ENCODE results near the gene PLAC8. TPM values are rescaled to one million over a fixed set of nuclear protein-coding genes. Genes with fewer than 3 reads are reported as not detected.
"Not testable (repeated sequence)": the region's sequence is repeated elsewhere in the genome, so short reads cannot be mapped to it uniquely, and the experiment has no call there.

The PLAC8 gene
- total RNA-seq, 4 donors from 2014 or later: 0.39 to 0.88 TPM; not detected in 2

DNA sequence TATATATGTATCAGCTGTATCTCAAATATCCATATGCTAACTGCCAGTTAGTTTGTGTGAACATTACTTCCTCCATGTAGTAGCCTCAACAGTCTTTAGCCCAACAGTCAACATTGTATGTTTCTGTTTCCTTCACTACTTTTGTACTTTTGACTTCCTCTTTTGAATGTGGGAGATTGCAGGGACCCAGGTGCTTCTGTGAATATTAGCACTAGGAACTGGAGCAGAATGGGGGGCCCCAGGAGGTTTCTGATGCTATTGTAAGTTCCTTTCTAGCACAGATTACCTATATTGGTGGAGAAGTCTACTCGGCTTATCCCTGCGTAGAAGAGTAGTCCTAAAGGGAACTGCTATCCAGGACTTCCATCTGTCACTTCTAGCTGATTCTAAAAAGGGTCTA is 2.3 kb downstream of the PLAC8 start:
- DNase-seq (ENCODE audit: low spot score in 2 of 2): no peak
- intact Hi-C loops (cut with DNase I; ENCODE audit: low total_unique reads): no loop called here
- H3K4me3 ChIP-seq (ENCODE audit: low read depth, poor library complexity, severe bottlenecking): no peak overlapping the region
- 78 to 88% methylated on average over 2 of the region's 2 CpGs for WGBS, 2 donors
- no peak for TF ChIP-seq POLR2A (IDR thresholded peaks at IDR 0.05)
- TF ChIP-seq, protein P1, sequence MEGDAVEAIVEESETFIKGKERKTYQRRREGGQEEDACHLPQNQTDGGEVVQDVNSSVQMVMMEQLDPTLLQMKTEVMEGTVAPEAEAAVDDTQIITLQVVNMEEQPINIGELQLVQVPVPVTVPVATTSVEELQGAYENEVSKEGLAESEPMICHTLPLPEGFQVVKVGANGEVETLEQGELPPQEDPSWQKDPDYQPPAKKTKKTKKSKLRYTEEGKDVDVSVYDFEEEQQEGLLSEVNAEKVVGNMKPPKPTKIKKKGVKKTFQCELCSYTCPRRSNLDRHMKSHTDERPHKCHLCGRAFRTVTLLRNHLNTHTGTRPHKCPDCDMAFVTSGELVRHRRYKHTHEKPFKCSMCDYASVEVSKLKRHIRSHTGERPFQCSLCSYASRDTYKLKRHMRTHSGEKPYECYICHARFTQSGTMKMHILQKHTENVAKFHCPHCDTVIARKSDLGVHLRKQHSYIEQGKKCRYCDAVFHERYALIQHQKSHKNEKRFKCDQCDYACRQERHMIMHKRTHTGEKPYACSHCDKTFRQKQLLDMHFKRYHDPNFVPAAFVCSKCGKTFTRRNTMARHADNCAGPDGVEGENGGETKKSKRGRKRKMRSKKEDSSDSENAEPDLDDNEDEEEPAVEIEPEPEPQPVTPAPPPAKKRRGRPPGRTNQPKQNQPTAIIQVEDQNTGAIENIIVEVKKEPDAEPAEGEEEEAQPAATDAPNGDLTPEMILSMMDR (IDR thresholded peaks at IDR 0.05): no peak

DNA sequence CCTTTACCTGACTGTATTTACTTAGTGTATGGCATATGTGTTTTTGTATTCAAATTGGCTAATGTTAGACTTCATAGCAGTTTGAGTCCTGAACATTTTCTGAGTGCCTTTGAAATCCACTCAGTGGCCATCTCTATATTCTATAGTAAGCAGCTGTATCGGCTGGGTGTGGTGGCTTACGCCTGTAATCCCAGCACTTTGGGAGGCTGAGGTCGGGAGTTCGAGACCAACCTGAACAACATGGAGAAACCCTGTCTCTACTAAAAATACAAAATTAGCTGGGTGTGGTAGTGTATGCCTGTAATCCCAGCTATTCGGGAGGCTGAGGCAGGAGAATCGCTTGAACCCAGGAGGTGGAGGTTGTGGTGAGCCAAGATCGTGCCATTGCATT is 2.8 kb downstream of the PLAC8 start:
- 80 to 92% methylated on average over 7 of the region's 7 CpGs for WGBS, 2 donors
- intact Hi-C loops (cut with DNase I; ENCODE audit: low total_unique reads); H3K4me3 ChIP-seq (ENCODE audit: low read depth, poor library complexity, severe bottlenecking); DNase-seq (ENCODE audit: low spot score in 2 of 2): not testable (repeated sequence)

DNA sequence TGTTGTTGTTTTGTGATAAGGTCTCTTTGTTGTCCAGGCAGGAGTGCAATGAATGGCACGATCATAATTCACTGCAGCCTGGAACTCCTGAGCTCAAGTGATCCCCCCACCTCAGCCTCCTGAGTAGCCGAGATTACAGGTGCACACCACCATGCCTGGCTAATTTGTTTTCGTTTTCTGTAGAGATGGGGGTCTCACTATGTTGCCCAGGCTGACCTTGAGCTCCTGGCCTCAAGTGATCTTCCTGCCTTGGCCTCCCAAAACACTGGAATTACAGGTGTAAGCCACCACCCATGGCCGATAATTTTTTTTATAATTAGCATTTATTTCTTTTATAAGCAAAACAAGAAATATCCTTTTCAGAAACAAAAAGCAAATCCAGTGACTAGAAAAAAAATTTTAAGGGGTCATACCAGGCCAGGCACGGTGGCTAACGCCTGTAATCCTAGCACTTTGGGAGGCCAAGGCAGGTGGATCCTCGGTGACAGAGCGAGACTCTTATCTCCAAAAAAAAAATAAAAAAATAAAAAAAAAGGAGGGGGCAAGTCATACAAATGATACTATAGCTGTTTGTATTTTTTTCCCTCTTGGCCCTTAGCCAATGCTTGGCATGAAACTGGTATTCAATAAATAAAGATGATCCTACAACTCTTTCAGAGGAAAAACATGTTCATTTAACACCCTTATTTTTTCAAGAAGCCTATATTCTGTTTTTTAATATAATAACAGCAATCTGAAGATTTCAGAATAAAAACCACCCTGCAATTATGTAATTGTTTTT is 3.4 kb downstream of the PLAC8 start:
- no peak overlapping the region for H3K4me3 ChIP-seq (ENCODE audit: low read depth, poor library complexity, severe bottlenecking)
- DNase-seq (ENCODE audit: low spot score in 2 of 2): no peak
- no peak for TF ChIP-seq POLR2A (IDR thresholded peaks at IDR 0.05)
- TF ChIP-seq, protein P1 (IDR thresholded peaks at IDR 0.05): no peak
- 82 to 84% methylated on average over 8 of the region's 8 CpGs for WGBS, 2 donors
- intact Hi-C loops (cut with DNase I; ENCODE audit: low total_unique reads): no loop called here

DNA sequence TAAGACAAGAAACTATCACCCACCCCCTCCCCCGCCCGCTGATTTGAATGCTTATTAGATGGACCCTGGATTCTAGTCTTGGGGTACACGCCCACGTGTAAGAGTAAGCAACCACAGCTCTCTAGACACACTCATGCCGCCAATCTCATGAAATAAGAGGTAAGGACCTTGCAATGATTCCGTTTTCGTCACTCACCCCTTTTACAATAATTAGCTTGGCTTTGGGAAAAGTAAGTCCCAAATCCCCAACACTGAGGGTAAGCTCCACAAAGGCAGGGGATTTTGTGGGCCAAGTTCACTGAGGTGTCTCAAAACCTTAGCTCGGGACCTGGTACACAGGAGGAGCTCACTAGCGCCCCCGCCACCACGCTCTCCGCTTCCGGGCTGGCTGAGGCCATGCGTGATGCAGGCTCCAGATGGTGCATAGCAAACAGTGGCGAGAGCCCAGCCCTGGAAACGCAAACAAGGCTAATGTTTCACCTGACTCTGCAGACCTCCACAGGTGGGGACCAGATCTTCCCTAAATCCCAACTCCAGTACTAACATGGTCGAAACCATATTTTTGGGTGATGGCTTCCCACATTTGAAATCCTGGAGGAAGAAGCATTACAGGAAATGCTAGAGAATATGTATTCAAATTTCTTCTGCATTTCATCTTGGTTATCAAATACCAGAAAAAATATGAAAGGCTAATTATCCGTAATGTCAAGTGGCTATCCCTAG is 4.1 kb downstream of the PLAC8 start:
- 3 to 6% methylated on average over 14 to 18 of the region's 18 CpGs for WGBS, 2 donors

DNA sequence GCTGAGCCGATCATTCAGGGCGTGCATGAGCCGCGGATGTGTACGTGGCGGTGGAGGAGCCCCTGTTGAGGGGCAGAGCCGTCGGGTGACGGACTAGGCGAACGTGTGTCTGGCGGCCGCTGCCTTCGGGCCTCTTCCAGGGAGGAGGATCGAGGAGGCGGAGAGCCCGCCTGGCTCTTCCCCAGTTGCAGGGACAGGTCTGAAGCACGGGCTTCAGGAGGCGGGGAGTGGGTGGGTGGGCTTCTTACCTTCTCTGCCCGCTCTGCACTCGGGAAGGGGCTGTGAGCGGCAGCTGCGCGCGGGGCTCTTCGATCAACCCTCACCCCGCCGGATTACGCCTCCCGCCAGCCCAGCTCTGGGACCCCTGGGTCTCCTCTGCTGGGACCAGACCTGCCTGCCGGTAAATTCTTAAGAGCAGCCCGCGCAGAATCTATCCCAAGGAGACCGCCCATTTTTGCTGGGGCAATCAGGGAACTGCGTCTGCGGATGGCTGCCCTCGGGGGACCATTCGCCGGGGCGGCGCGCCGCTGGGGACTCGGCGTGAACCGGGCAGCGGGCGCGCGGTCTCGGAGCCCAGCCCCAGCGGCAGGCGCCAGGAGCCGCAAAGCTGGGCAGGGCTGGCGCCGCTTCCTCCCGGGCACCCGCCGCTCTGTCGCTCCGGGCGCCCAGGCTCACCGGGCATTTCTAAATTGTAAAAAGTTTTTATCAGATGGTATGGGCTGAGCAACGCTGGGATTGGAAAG is 4.9 kb downstream of the PLAC8 start:
- DNase-seq (ENCODE audit: low spot score in 2 of 2): peak in 1 of 2 donors; percentile 87
- intact Hi-C loops (cut with DNase I; ENCODE audit: low total_unique reads): no loop called here
- 2% methylated on average over 24 to 44 of the region's 64 CpGs for WGBS, 2 donors
- peak overlapping the region; percentile 50 for H3K4me3 ChIP-seq (ENCODE audit: low read depth, poor library complexity, severe bottlenecking)
- no peak for TF ChIP-seq POLR2A (IDR thresholded peaks at IDR 0.05)
- TF ChIP-seq, protein P1 (IDR thresholded peaks at IDR 0.05): no peak

More for the DNA sequence above, 4.1 kb downstream of the PLAC8 start:
- H3K4me3 ChIP-seq (ENCODE audit: low read depth, poor library complexity, severe bottlenecking): peak overlapping the region; percentile 50
- DNase-seq (ENCODE audit: low spot score in 2 of 2): peak; percentile 75 to 96
- intact Hi-C loops (cut with DNase I; ENCODE audit: low total_unique reads): no loop called here
- TF ChIP-seq POLR2A (IDR thresholded peaks at IDR 0.05): no peak
- TF ChIP-seq, protein P1 (IDR thresholded peaks at IDR 0.05): no peak
